ENCODE data around the gene EPHB2. TPM values are rescaled to one million over a fixed set of nuclear protein-coding genes. Genes with fewer than 3 reads are reported as not detected.
"Not testable (repeated sequence)": the region's sequence is repeated elsewhere in the genome, so short reads cannot be mapped to it uniquely, and the experiment has no call there.

EPHB2 gene
- polyA plus RNA-seq (ENCODE audit: low read depth in 6 of 6) = under 1 TPM in 1 of 6 donors, not detected in 5; 0.08 TPM

DNA sequence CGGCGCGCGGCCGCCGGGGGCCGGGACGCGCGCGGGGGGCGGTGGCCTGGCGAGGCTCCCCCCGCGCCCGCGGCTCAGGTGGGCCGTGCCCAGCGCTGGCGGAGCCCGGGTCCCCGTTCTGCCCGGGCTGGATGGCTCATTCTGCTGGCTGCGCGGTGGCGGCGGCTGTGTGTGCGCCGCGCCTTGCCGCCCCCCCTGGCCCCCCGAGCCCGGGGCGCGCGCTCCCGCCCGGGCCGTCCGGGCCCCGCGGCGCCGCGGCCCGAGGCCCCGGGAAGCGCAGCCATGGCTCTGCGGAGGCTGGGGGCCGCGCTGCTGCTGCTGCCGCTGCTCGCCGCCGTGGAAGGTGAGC, at the start of gene EPHB2:
Gene EPHB2, plus strand, starts transcription at position 139 of the 349 bp plus-strand sequence. Its CDS starts 144 bp downstream, at position 283.
- peak within 1 kb of the TSS in 7 of 8 donors; percentile 62 to 87 (median 72) for H3K4me3 Mint-ChIP-seq
- ATAC-seq (ENCODE audit: low read depth in 2 of 2) = peak; percentile 46 to 50
- H3K27ac Mint-ChIP-seq = no peak within 1 kb of the TSS
- no peaks in the 10 kb centered on the region for H3K36me3 Mint-ChIP-seq
- H3K27me3 Mint-ChIP-seq = peaks cover 63 to 75% (median 73%) of the 10 kb centered on the region in 3 donors
- peaks cover 0 to 3% (median 0%) of the 10 kb centered on the region in 7 donors for H3K9me3 Mint-ChIP-seq
- peaks cover 0 to 17% (median 10%) of the 10 kb centered on the region in 3 donors for H3K4me1 Mint-ChIP-seq
- DNase-seq = no peak

DNA sequence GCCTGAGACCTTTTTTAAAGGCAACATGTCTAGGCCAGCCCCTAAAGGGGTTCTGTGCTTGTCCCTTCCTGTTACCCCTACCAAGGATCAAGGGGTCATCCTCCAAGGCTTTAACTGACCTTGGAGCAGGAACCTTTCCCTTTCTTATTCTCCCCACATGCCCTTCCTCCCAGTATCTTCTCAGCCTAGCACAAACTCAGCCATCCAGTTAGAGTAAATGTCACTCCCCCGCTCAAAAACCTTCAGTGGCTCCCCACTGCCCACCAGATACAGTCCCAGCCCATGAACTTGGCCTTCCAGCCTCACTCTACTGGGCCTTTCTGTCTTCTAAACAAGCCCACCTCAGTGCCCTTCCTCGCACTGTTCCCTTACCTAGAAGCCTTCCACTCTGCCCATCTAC, 48.8 kb upstream of the EPHB2 start:
- Mint-ChIP-seq H3K9me3 (peaks cover 0 to 9% (median 2%) of the 10 kb centered on the region in 7 donors), H3K27me3 (peaks cover 16 to 36% (median 25%) of the 10 kb centered on the region in 3 donors), H3K27ac (no peak overlapping the region), H3K4me3 (no peak overlapping the region), H3K36me3 (no peaks in the 10 kb centered on the region), H3K4me1 (no peaks in the 10 kb centered on the region)
- DNase-seq = no peak
- ATAC-seq (ENCODE audit: low read depth in 2 of 2) = no peak

DNA sequence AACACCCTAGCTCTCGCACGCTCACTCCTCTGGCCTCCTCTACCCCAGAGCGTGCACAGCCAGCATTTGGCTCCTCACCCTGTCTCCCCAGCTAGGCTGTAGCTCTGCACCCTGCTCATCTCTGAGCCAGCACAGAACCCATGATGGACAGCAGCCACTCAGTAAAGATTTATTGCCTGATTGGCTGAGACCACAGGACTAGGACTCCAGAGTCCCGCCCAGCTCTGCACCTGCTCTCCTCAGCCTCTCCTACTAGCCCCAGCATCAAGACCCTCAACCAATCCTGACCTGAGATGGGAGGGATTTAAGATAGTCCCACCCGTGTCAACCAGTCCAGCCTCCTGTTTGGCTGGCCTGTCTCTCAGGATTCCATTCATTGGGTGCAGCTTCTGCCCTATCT, 48.3 kb upstream of the EPHB2 start:
- no peaks in the 10 kb centered on the region for H3K4me1 Mint-ChIP-seq
- H3K36me3 Mint-ChIP-seq = no peaks in the 10 kb centered on the region
- peak overlapping the region in 1 of 6 donors; percentile 71 for H3K27ac Mint-ChIP-seq
- peak overlapping the region in 1 of 8 donors; percentile 0 for H3K4me3 Mint-ChIP-seq
- DNase-seq (no peak), ATAC-seq (ENCODE audit: low read depth in 2 of 2) (no peak)
- H3K9me3 Mint-ChIP-seq = peaks cover 0 to 9% (median 2%) of the 10 kb centered on the region in 7 donors
- peaks cover 17 to 36% (median 25%) of the 10 kb centered on the region in 3 donors for H3K27me3 Mint-ChIP-seq

DNA sequence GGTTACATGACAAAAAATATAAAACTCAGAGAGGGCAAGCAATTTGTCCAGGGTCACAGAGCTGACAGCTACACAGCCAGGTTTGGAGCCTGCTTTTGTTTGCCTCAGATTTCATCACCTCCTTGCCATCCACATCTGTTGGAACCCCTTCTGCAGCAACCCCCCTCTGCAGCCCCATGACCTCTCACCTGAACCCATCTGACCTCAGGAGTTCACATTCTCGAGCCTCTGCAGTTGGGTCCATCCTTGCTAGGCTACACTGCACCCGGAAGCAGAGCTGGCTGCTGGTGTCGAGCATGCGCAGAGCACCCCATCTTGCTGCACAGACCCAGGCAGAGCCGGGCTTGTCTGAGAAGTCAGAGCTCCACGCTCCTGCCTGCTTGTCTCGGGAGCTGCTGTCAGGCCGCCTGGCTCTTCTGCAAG, 47.6 kb upstream of the EPHB2 start:
- Mint-ChIP-seq H3K9me3 (peaks cover 0 to 9% (median 2%) of the 10 kb centered on the region in 7 donors), H3K27ac (peak overlapping the region in 1 of 6 donors; percentile 47), H3K27me3 (peaks cover 23 to 42% (median 31%) of the 10 kb centered on the region in 3 donors), H3K4me3 (no peak overlapping the region), H3K4me1 (no peaks in the 10 kb centered on the region), H3K36me3 (no peaks in the 10 kb centered on the region)
- DNase-seq = no peak
- ATAC-seq (ENCODE audit: low read depth in 2 of 2) = no peak

DNA sequence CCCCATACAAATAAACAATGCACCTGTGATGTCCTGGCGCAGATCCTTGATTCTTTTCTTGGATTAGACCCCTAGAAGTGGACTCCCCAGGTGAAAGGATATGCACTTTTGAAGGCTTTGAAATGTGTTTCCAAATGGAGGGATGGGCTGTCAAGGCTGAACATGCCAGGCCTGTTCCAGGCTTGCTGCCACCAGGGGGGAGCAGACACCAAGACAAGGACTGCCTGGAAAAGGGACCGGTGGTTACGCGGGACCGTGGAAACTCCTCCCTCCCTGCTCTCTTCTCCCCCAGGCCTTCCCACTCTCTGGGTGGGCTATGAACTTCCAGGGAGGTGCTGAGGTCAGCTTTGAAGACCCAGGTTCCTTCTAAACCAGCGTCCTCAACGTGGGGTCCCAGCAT, 44.9 kb upstream of the EPHB2 start:
- H3K4me1 Mint-ChIP-seq = no peaks in the 10 kb centered on the region
- no peaks in the 10 kb centered on the region for H3K36me3 Mint-ChIP-seq
- ATAC-seq (ENCODE audit: low read depth in 2 of 2) (no peak), DNase-seq (no peak)
- H3K4me3 Mint-ChIP-seq = no peak overlapping the region
- no peak overlapping the region for H3K27ac Mint-ChIP-seq
- peaks cover 32 to 46% (median 45%) of the 10 kb centered on the region in 3 donors for H3K27me3 Mint-ChIP-seq
- H3K9me3 Mint-ChIP-seq = peaks cover 0 to 4% (median 0%) of the 10 kb centered on the region in 7 donors

DNA sequence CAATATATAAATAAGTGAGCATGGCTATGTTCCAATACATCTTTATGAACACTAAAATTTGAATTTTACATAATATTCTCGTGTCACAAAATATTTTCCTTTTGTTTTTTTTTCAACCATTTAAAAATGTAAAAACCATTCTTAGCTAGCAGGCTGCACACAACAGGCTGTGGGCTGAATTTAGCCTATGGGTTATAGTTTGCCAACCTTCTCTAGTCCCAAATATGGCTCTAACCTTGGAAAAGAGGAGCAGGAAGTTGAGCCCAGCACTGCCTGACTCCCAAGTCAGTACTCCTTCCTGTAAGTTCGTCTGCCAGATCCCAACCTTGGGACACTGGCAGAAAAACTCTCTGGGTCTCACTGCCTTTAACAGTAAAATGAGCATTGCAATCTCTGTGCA, 44.2 kb upstream of the EPHB2 start:
- Mint-ChIP-seq H3K27me3 (peaks cover 37 to 53% (median 49%) of the 10 kb centered on the region in 3 donors), H3K4me3 (no peak overlapping the region), H3K27ac (no peak overlapping the region), H3K4me1 (no peaks in the 10 kb centered on the region), H3K36me3 (no peaks in the 10 kb centered on the region), H3K9me3 (peaks cover 0 to 4% (median 0%) of the 10 kb centered on the region in 7 donors)
- ATAC-seq (ENCODE audit: low read depth in 2 of 2) (no peak), DNase-seq (no peak)

DNA sequence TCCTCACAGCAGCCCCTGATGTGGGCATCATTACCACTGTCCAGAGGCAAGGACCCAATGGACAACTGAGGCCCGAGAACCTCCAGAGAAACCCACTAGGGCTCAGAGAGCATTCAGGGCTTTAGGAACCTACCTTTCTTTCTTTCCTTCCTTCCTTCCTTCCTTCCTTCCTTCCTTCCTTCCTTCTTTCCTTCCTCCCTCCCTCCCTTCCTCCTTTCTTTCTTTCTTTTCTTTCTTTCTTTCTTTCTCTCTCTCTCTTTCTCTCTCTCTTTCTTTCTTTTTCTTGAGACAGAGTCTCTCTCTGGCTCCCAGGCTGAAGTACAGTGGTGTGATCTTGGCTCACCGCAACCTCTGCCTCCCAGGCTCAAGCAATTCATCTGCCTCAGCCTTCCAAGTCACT, 41.8 kb upstream of the EPHB2 start:
- DNase-seq; H3K36me3 Mint-ChIP-seq; ATAC-seq (ENCODE audit: low read depth in 2 of 2); H3K4me3 Mint-ChIP-seq; H3K9me3 Mint-ChIP-seq; H3K4me1 Mint-ChIP-seq: not testable (repeated sequence)
- Mint-ChIP-seq H3K27ac (peak overlapping the region in 2 of 6 donors; percentile 35 to 66), H3K27me3 (peaks cover 40 to 63% (median 57%) of the 10 kb centered on the region in 3 donors)

DNA sequence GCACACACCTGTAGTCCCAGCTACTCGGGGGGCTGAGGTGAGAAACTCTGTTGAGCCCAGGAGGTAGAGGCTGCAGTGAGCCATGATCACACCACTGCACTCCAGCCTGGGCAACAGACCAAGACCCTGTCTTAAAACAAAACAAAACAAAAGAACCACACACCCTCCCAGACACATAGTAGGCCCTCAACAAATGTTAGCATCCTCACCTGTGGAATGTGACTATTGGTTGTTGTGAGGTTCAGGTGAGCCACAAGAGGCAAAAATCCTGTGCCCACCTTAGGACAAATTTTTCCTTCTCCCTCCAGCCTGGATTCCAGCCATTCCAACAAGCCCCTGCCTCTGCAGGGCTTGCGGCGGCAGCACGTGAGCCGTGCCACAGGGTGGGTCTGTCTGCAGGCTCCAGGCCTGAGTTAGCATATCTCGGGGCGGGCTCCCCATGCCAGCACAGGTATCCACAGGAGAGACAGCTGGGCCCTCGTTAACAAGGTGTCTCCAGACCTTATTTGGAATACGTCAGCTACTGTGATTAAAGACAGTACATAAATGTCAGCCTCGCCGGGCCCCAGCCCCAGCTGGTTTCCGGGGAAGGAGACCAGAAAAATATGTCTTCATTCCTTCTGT, 40.2 kb upstream of the EPHB2 start:
- DNase-seq (no peak), ATAC-seq (ENCODE audit: low read depth in 2 of 2) (no peak)
- Mint-ChIP-seq H3K9me3 (no peaks in the 10 kb centered on the region), H3K27me3 (peaks cover 33 to 58% (median 52%) of the 10 kb centered on the region in 3 donors), H3K4me1 (no peaks in the 10 kb centered on the region), H3K27ac (no peak overlapping the region), H3K36me3 (no peaks in the 10 kb centered on the region), H3K4me3 (no peak overlapping the region)

DNA sequence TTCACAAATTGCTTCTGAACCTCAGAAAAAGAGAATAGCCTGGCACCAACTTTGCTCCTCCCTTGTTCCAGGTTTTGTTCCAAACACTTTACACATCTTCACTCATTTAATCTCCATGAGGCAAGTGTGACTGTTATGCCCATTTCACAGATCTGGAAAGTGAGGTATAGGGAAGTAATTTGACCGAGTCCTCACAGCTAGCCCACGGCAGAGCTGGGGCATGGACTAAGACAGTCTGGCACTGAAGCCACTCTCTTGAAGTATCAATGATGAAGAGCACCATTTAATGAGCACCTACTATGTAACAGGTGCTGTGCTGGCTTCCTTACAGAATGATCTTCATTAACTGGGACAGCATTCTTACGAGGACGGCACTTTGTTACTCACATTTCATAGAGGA, 38.6 kb upstream of the EPHB2 start:
- DNase-seq (no peak), ATAC-seq (ENCODE audit: low read depth in 2 of 2) (no peak)
- peak overlapping the region in 1 of 6 donors; percentile 62 for H3K27ac Mint-ChIP-seq
- H3K27me3 Mint-ChIP-seq = peaks cover 33 to 60% (median 54%) of the 10 kb centered on the region in 3 donors
- H3K9me3 Mint-ChIP-seq = no peaks in the 10 kb centered on the region
- no peaks in the 10 kb centered on the region for H3K4me1 Mint-ChIP-seq
- H3K4me3 Mint-ChIP-seq = no peak overlapping the region
- no peaks in the 10 kb centered on the region for H3K36me3 Mint-ChIP-seq

DNA sequence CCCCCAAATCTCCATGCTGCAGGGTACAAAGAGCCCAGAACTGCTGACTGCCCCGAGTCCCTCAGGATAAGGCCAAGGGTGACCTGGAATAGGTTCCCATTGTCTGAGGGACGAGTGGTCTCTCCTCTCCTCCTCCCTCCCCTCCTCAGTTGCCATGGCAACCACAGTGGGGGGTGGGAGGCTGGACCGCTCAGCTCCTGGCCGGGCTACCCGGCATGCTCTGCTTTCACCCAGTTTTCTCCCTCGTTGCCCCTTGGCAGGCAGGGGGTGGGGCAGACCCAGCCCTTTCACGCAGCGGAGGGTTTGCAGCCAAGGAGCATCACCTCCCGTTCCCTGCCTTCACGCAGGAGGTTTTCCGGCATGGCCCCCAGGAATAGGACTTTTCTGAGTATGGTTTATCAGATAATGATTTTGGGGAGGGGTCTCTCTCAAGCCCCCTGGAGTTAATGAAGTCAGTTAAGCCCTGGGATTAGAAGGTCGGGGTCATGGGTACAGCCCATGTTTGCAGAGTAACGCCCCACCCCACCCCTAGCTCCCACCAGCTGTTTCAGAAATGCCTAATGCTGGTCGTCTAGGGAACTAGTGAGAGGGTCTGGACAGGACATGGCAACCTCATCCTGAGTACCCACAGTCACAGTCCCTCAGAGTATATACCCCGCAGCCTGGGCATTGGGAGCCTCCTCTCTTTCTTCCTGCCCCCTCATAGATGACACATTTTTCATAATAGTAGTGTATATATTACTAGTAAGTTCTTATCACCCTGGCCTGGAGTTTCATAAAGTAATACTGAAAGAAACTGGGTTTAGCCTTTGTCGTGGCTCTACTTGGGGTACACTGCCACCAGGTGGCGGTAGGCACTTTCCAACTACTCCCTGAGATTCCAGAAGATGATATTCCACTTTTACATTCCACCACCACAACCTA, 36.9 kb upstream of the EPHB2 start:
- Mint-ChIP-seq H3K27me3 (peaks cover 21 to 49% (median 44%) of the 10 kb centered on the region in 3 donors), H3K9me3 (no peaks in the 10 kb centered on the region), H3K4me3 (no peak overlapping the region), H3K36me3 (no peaks in the 10 kb centered on the region), H3K27ac (no peak overlapping the region), H3K4me1 (no peaks in the 10 kb centered on the region)
- ATAC-seq (ENCODE audit: low read depth in 2 of 2) (no peak), DNase-seq (no peak)

DNA sequence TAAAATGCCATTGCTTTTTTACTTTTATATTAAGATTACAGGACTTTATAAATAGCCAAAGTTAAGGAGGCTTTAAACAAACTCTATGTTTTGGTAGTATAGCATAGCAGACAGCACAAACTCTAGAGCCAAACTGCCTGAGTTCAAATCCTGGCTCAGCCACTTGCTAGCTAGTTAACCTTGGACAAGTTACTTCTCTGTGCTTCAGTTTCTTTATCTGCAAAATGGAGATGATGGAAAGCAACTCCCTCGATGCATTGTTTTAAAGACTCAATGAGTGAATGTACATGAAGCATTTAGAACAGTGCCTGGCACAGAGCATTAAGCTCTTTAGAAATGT, 36.3 kb upstream of the EPHB2 start:
- Mint-ChIP-seq H3K4me1 (no peaks in the 10 kb centered on the region), H3K9me3 (no peaks in the 10 kb centered on the region), H3K27me3 (peaks cover 21 to 43% (median 41%) of the 10 kb centered on the region in 3 donors), H3K4me3 (no peak overlapping the region), H3K27ac (no peak overlapping the region), H3K36me3 (no peaks in the 10 kb centered on the region)
- no peak for ATAC-seq (ENCODE audit: low read depth in 2 of 2)
- DNase-seq = no peak

DNA sequence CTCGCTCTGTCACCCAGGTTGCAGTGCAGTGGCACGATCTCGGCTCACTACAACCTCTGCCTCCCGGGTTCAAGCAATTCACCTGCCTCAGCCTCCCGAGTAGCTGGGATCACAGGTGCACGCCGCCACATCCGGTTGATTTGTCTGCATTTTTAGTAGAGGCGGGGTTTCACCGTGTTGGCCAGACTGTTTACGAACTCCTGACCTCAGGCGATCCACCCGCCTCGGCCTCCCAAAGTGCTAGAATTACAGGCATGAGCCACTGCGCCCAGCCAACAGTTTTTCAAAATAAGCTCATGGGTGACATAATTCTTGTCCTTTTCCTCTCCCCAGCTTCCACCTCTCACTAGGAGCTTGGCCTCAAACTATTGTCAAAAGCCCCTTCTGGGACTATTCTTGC, 34.5 kb upstream of the EPHB2 start:
- not testable (repeated sequence) for H3K4me3 Mint-ChIP-seq; DNase-seq; H3K9me3 Mint-ChIP-seq; H3K27ac Mint-ChIP-seq; ATAC-seq (ENCODE audit: low read depth in 2 of 2); H3K36me3 Mint-ChIP-seq; H3K4me1 Mint-ChIP-seq
- H3K27me3 Mint-ChIP-seq = peaks cover 15 to 35% (median 29%) of the 10 kb centered on the region in 3 donors

DNA sequence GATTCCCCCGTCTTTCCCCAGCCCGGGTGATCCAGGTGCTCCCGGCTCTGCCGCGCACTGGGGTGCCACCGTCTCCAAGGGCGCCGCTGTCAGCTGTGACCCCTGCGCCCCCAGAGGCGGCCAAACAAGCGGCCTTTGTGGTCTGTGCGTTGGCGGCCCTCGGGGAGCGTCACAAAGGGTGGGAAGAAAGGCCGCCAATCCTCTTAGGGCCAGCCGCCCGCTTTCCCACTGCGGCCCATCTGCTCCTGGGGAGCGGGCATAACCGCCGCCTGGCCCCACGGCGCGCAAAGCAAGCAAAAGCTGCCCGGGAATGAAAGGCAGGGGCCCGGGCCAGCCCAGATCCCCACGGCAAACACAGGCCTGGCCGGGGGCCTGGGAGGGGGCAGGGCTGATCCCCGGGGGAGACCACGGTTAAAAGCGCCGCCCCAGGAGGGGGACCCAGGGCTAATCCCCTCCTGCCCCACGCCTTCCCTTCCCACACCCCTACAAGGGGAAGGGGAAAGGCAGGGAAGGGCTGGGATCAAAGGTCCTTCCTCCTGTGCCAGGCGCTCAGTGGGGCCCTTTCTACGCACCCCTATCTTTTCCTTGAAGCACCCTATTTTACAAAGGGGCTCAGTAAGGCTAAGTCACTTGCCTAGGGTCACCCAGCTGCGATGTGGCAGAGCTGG, 33.6 kb upstream of the EPHB2 start:
- DNase-seq = no peak
- no peaks in the 10 kb centered on the region for H3K4me1 Mint-ChIP-seq
- peaks cover 6 to 26% (median 23%) of the 10 kb centered on the region in 3 donors for H3K27me3 Mint-ChIP-seq
- no peak overlapping the region for H3K4me3 Mint-ChIP-seq
- no peak overlapping the region for H3K27ac Mint-ChIP-seq
- no peaks in the 10 kb centered on the region for H3K9me3 Mint-ChIP-seq
- no peak for ATAC-seq (ENCODE audit: low read depth in 2 of 2)
- H3K36me3 Mint-ChIP-seq = no peaks in the 10 kb centered on the region
